IMR-90 (cell line): ENCODE measurements around the gene CDH13. TPM values are rescaled to one million over a fixed set of nuclear protein-coding genes. Genes with fewer than 3 reads are reported as not detected.

ENCODE experiments used
- ATAC-seq: fragments of 200-7000 bp; cut with Tn5 transposase; 2 replicates; pipeline ENCODE4 v1.9.1; 2020; ENCODE audit warnings: low read depth, mild to moderate bottlenecking, moderate library complexity
- BruUV-seq: library from RNA; stranded (reverse); fragments of 400-500 nt; replicated peaks from 2 replicates; lab custom pipeline; 2021; lab: Mats Ljungman, UMichigan
- CTCF ChIA-PET: fragments of 300-600 bp; formaldehyde crosslinking; extraction: SDS; loops from one replicate; lab custom pipeline; 2021; ENCODE audit warnings: antibody characterized with exemption; lab: Yijun Ruan, JAX
- POLR2A ChIA-PET: fragments of 300-600 bp; sonication (Branson Sonifier 250); formaldehyde crosslinking; loops from one replicate; lab custom pipeline; 2022; ENCODE audit warnings: antibody characterized with exemption; ENCODE audit not compliant: unreplicated experiment; lab: Charles Lee
- DNase-seq: peaks from one replicate; pipeline ENCODE4 v3.0.0; 2013
- H2AFZ ChIP-seq: replicated peaks from 2 replicates; pipeline ENCODE3; 2013; ENCODE audit warnings: low read length, mild to moderate bottlenecking; ENCODE audit not compliant: poor library complexity
- H2AK5ac ChIP-seq: 2 replicates; pipeline ENCODE4 v1.6.1; 2013; ENCODE audit warnings: low read depth, low read length, inconsistent platforms
- H2AK9ac ChIP-seq: replicated peaks from 2 replicates; pipeline ENCODE3; 2013; ENCODE audit warnings: mild to moderate bottlenecking, low read depth, low read length, moderate library complexity; ENCODE audit not compliant: poor library complexity
- H2BK120ac ChIP-seq: 2 replicates; pipeline ENCODE4 v1.6.1; 2013; ENCODE audit warnings: low read depth, low read length, inconsistent platforms
- H2BK15ac ChIP-seq: 3 replicates; pipeline ENCODE4 v1.6.1; 2013; ENCODE audit warnings: low read depth, low read length, inconsistent platforms
- H2BK20ac ChIP-seq: 2 replicates; pipeline ENCODE4 v1.6.1; 2013; ENCODE audit warnings: low read depth, mild to moderate bottlenecking, inconsistent platforms, low read length, moderate library complexity
- H2BK5ac ChIP-seq: 2 replicates; pipeline ENCODE4 v1.6.1; 2013; ENCODE audit warnings: mild to moderate bottlenecking, low read depth, low read length, inconsistent platforms; ENCODE audit not compliant: poor library complexity, severe bottlenecking
- H3K14ac ChIP-seq: replicated peaks from 2 replicates; pipeline ENCODE4 v1.6.1; 2013; ENCODE audit warnings: low read depth, low read length, inconsistent platforms
- H3K18ac ChIP-seq: 2 replicates; pipeline ENCODE4 v1.6.1; 2013; ENCODE audit warnings: low read depth, low read length, control low read depth
- H3K23ac ChIP-seq: 2 replicates; pipeline ENCODE4 v1.6.1; 2013; ENCODE audit warnings: low read depth, low read length, inconsistent platforms
- H3K27ac ChIP-seq: 2 replicates; pipeline ENCODE4 v1.5.1; 2013; ENCODE audit warnings: mild to moderate bottlenecking, control low read depth, low read length; ENCODE audit not compliant: insufficient read depth
- H3K27me3 ChIP-seq: 2 replicates; pipeline ENCODE4 v1.6.1; 2013; ENCODE audit warnings: low read length; ENCODE audit not compliant: control insufficient read depth, insufficient read depth
- H3K36me3 ChIP-seq: 2 replicates; pipeline ENCODE4 v1.6.1; 2013; ENCODE audit warnings: low read length, mixed read lengths; ENCODE audit not compliant: control insufficient read depth, insufficient read depth
- H3K4ac ChIP-seq: 2 replicates; pipeline ENCODE4 v1.6.1; 2013; ENCODE audit warnings: low read depth, low read length, inconsistent platforms
- H3K4me1 ChIP-seq: 2 replicates; pipeline ENCODE4 v1.6.1; 2013; ENCODE audit warnings: low read length, mixed read lengths; ENCODE audit not compliant: control insufficient read depth, insufficient read depth
- H3K4me2 ChIP-seq: 2 replicates; pipeline ENCODE4 v1.6.1; 2013; ENCODE audit warnings: low read depth, mild to moderate bottlenecking, control low read depth, low read length, moderate library complexity
- H3K4me3 ChIP-seq: 2 replicates; pipeline ENCODE4 v1.5.1; 2013; ENCODE audit warnings: low read depth, mild to moderate bottlenecking, control low read depth, low read length, moderate library complexity; ENCODE audit not compliant: insufficient read depth
- H3K56ac ChIP-seq: 2 replicates; pipeline ENCODE4 v1.6.1; 2013; ENCODE audit warnings: low read length, inconsistent platforms; ENCODE audit not compliant: insufficient read depth; ENCODE audit errors: extremely low read depth
- H3K79me1 ChIP-seq, 2 experiments: 2 replicates each; pipeline ENCODE4 v1.6.1; 2013; ENCODE audit warnings: low read length in 2 of 2, inconsistent platforms in 1 of 2, low read depth in 1 of 2
- H3K9ac ChIP-seq: 2 replicates; pipeline ENCODE4 v1.6.1; 2013; ENCODE audit warnings: low read depth, low read length, control low read depth
- H3K9me1 ChIP-seq: 2 replicates; pipeline ENCODE4 v1.6.1; 2013; ENCODE audit warnings: low read length, inconsistent platforms; ENCODE audit not compliant: insufficient read depth
- H3K9me3 ChIP-seq: 2 replicates; pipeline ENCODE4 v1.6.1; 2013; ENCODE audit warnings: low read length; ENCODE audit not compliant: control insufficient read depth, insufficient read depth
- H4K20me1 ChIP-seq: 2 replicates; pipeline ENCODE4 v1.6.1; 2013; ENCODE audit warnings: low read length, inconsistent platforms; ENCODE audit not compliant: insufficient read depth
- H4K5ac ChIP-seq: 2 replicates; pipeline ENCODE4 v1.6.1; 2013; ENCODE audit warnings: mild to moderate bottlenecking, low read depth, low read length, control low read depth
- H4K8ac ChIP-seq, 2 experiments: 2 replicates each; pipeline ENCODE4 v1.6.1; 2013; ENCODE audit warnings: low read depth in 2 of 2, low read length in 2 of 2, control low read depth in 1 of 2, inconsistent platforms in 1 of 2
- H4K91ac ChIP-seq: 2 replicates; pipeline ENCODE4 v1.6.1; 2013; ENCODE audit warnings: low read depth, low read length, inconsistent platforms; ENCODE audit not compliant: insufficient read depth
- BHLHE40 ChIP-seq: fragments of 150-350 bp; IDR thresholded peaks from 2 replicates; pipeline ENCODE4 v1.6.1; 2016; ENCODE audit warnings: mild to moderate bottlenecking, low read depth, low read length
- CEBPB ChIP-seq: IDR thresholded peaks from 2 replicates; pipeline ENCODE4 v1.6.1; 2012; ENCODE audit warnings: low read depth, low read length, improper control_type of control experiment
- CHD1 ChIP-seq: IDR thresholded peaks from 2 replicates; pipeline ENCODE4 v1.6.1; 2012; ENCODE audit warnings: low read depth, low read length, improper control_type of control experiment
- FOS ChIP-seq: fragments of 150-350 bp; IDR thresholded peaks from 2 replicates; pipeline ENCODE4 v1.6.1; 2016; ENCODE audit warnings: low read depth, low read length
- MAFK ChIP-seq: IDR thresholded peaks from 2 replicates; pipeline ENCODE4 v1.6.1; 2012; ENCODE audit warnings: low read depth, low read length, improper control_type of control experiment
- MAZ ChIP-seq: IDR thresholded peaks from 2 replicates; pipeline ENCODE4 v1.6.1; 2012; ENCODE audit warnings: low read depth, mild to moderate bottlenecking, low read length, improper control_type of control experiment, moderate library complexity, borderline replicate concordance
- MXI1 ChIP-seq: IDR thresholded peaks from 2 replicates; pipeline ENCODE4 v1.6.1; 2012; ENCODE audit warnings: low read depth, mild to moderate bottlenecking, low read length, moderate library complexity, borderline replicate concordance
- NFE2L2 ChIP-seq: fragments of 150-350 bp; IDR thresholded peaks from 2 replicates; pipeline ENCODE4 v1.6.1; 2016; ENCODE audit warnings: low read depth, mild to moderate bottlenecking, low read length
- POLR2A ChIP-seq: IDR thresholded peaks from 2 replicates; pipeline ENCODE4 v1.6.1; 2012; ENCODE audit warnings: mild to moderate bottlenecking, low read depth, low read length
- RFX5 ChIP-seq: IDR thresholded peaks from 2 replicates; pipeline ENCODE4 v1.8.0; 2012; ENCODE audit warnings: low read depth, mild to moderate bottlenecking, low read length, moderate library complexity
- SMC3 ChIP-seq: fragments of 150-350 bp; IDR thresholded peaks from 2 replicates; pipeline ENCODE4 v1.6.1; 2016; ENCODE audit warnings: low read depth, mild to moderate bottlenecking, antibody characterized with exemption, low read length, moderate library complexity
- WGBS, 2 experiments: methylation state at CpG; one replicate each; pipeline versions ENCODE4 v1.1.5 to v1.1.7; 2013; ENCODE audit warnings: missing lambda C conversion rate in 2 of 2; ENCODE audit not compliant: insufficient read length in 1 of 2; ENCODE audit errors: extremely low coverage in 2 of 2; 5-methylcytosine and 5-hydroxymethylcytosine counted together
- dilution Hi-C: fragments of 300-500 bp; cut with HindIII; formaldehyde crosslinking; loops from one replicate; pipeline ENCODE4 v1.14.3; 2018; ENCODE audit warnings: low sequenced_read_pairs; ENCODE audit not compliant: unreplicated experiment
- in situ Hi-C: fragments of 300-500 bp; cut with MboI; formaldehyde crosslinking; loops from 3 replicates; pipeline ENCODE4 v1.14.3; 2019; ENCODE audit warnings: low sequenced_read_pairs, inconsistent platforms, mixed read lengths
- intact Hi-C: fragments of 100-400 bp; cut with micrococcal nuclease; formaldehyde crosslinking; loops from 2 replicates; pipeline ENCODE4 v1.10.0; 2022
- polyA plus RNA-seq, 3 experiments: library from polyadenylated mRNA; depleted of rRNA; stranded (reverse); fragments of >200 nt; gene quantifications; 2 replicates each; pipeline ENCODE4 v1.2.3, GENCODE V29; 2012; ENCODE audit warnings: low replicate concordance in 1 of 3
- total RNA-seq: library from RNA; depleted of rRNA; stranded (reverse); fragments of >200 nt; gene quantifications from 2 replicates; pipeline ENCODE4 v1.2.3, GENCODE V29; 2012
- TF ChIP-seq, protein P1 (sequence below): fragments of 150-350 bp; IDR thresholded peaks from 2 replicates; pipeline ENCODE4 v1.6.1; 2017; ENCODE audit warnings: mild to moderate bottlenecking, antibody characterized with exemption, low read length, low read depth
- TF ChIP-seq, protein P2 (sequence below): fragments of 150-350 bp; IDR thresholded peaks from 2 replicates; pipeline ENCODE4 v1.6.1; 2016; ENCODE audit warnings: low read depth, mild to moderate bottlenecking, low read length, moderate library complexity, borderline replicate concordance

The CDH13 gene
- total and polyA plus RNA-seq, 2 of the 4 experiments (the other 2 are of a cell fraction) = 61.6 to 74.7 TPM

DNA sequence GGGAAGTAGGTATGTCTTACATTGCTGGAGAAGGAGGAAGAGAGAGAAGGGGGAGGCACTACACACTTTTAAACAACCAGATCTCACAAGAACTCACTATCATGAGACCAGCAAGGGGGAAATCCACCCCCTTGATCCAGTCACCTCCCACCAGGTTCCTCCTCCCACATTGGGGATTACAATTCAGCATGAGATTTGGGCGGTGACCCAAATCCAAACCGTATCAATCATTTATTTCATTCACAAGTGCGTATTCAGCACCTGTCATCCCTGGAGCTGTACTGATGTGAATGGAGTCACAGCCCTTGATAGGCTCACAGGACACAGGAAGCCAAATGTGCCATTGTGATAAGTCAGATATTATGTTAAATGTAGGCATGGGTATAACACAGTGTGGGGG lies 952.7 kb downstream of the CDH13 start:
- WGBS, 2 experiments = no CpG with 5 or more reads among the region's 3 CpGs
- no peak for DNase-seq
- Histone ChIP-seq H3K27ac (no peak overlapping the region), H3K4me1 (peaks cover 2% of the 10 kb centered on the region; the same call in 1 of the 2 replicates), H4K91ac (no peak overlapping the region), H2BK20ac (no peak overlapping the region), H3K9me1 (peaks cover 2% of the 10 kb centered on the region; the same call in 1 of the 2 replicates), H2AFZ (no peak overlapping the region), H3K4me2 (no peak overlapping the region), H3K4ac (no peak overlapping the region), H3K36me3 (no peaks in the 10 kb centered on the region), H3K27me3 (no peaks in the 10 kb centered on the region), H3K4me3 (no peak overlapping the region), H3K9ac (no peak overlapping the region), H3K9me3 (no peaks in the 10 kb centered on the region; the same call in 1 of the 2 replicates), H2AK9ac (no peak overlapping the region), H3K23ac (no peak overlapping the region), H2BK5ac (no peak overlapping the region), H2BK15ac (no peak overlapping the region), H4K5ac (no peak overlapping the region), H3K18ac (no peak overlapping the region), H2BK120ac (no peak overlapping the region), H4K20me1 (no peaks in the 10 kb centered on the region), H3K79me1 (no peaks in the 10 kb centered on the region), H4K8ac (no peak overlapping the region), H3K56ac (no peak overlapping the region), H3K14ac (no peak overlapping the region), H2AK5ac (no peak overlapping the region)
- POLR2A ChIA-PET = no interaction called here
- CTCF ChIA-PET = no interaction called here
- BruUV-seq = no TSS peak
- TF ChIP-seq NFE2L2 = no peak
- TF ChIP-seq MAFK = no peak
- TF ChIP-seq RFX5 = no peak
- TF ChIP-seq, protein P1, sequence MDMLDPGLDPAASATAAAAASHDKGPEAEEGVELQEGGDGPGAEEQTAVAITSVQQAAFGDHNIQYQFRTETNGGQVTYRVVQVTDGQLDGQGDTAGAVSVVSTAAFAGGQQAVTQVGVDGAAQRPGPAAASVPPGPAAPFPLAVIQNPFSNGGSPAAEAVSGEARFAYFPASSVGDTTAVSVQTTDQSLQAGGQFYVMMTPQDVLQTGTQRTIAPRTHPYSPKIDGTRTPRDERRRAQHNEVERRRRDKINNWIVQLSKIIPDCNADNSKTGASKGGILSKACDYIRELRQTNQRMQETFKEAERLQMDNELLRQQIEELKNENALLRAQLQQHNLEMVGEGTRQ = no peak
- TF ChIP-seq SMC3 = no peak
- TF ChIP-seq, protein P2, sequence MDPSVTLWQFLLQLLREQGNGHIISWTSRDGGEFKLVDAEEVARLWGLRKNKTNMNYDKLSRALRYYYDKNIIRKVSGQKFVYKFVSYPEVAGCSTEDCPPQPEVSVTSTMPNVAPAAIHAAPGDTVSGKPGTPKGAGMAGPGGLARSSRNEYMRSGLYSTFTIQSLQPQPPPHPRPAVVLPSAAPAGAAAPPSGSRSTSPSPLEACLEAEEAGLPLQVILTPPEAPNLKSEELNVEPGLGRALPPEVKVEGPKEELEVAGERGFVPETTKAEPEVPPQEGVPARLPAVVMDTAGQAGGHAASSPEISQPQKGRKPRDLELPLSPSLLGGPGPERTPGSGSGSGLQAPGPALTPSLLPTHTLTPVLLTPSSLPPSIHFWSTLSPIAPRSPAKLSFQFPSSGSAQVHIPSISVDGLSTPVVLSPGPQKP = no peak
- TF ChIP-seq BHLHE40 = no peak
- no peak for TF ChIP-seq MXI1
- no peak for TF ChIP-seq CHD1
- no peak for TF ChIP-seq CEBPB
- TF ChIP-seq POLR2A = no peak
- TF ChIP-seq FOS = no peak
- no peak for TF ChIP-seq MAZ
- intact Hi-C loops (no loop called here), in situ Hi-C loops (no loop called here), dilution Hi-C loops (no loop called here)
- no peak for ATAC-seq
